Activated CD8-positive, alpha-beta memory T cell treated with anti-CD3 and anti-CD28 coated beads, Interleukin-2, amount 10 ng/mL, durations not matched to agents 7 days and 5 days (primary cell): ENCODE measurements around the gene SLC6A11. TPM values are rescaled to one million over a fixed set of nuclear protein-coding genes. Genes with fewer than 3 reads are reported as not detected.

Experiments used
- ATAC-seq: fragments of 150-1000 bp; cut with Tn5 transposase; one replicate; pipeline ENCODE4 v1.10.0; 2021; ENCODE audit warnings: moderate library complexity
- CTCF ChIA-PET: fragments of 350-600 bp; sonication (Branson Sonifier 250); formaldehyde crosslinking; loops from one replicate; lab custom pipeline; 2021; ENCODE audit warnings: antibody characterized with exemption; lab: Charles Lee
- DNase-seq: peaks from one replicate; pipeline ENCODE4 v3.0.0-alpha.2; 2020
- H3K27ac Mint-ChIP-seq: one replicate; pipeline ENCODE4 v1.8.0; 2021; ENCODE audit warnings: mild to moderate bottlenecking, mixed read lengths
- H3K27me3 Mint-ChIP-seq: one replicate; pipeline ENCODE4 v1.8.0; 2021; ENCODE audit warnings: mixed read lengths
- H3K36me3 Mint-ChIP-seq: one replicate; pipeline ENCODE4 v1.8.0; 2021; ENCODE audit warnings: mild to moderate bottlenecking, mixed read lengths
- H3K4me1 Mint-ChIP-seq: one replicate; pipeline ENCODE4 v1.8.0; 2021; ENCODE audit warnings: mixed read lengths
- H3K4me3 Mint-ChIP-seq: one replicate; pipeline ENCODE4 v1.8.0; 2021; ENCODE audit warnings: mild to moderate bottlenecking, moderate library complexity, mixed read lengths
- H3K9me3 Mint-ChIP-seq: one replicate; pipeline ENCODE4 v1.8.0; 2022; ENCODE audit warnings: low read depth, mixed read lengths
- total RNA-seq, 2 experiments: library from RNA; stranded (reverse); gene quantifications; one replicate each; pipeline ENCODE4 v1.2.3, GENCODE V29; 2021

Gene SLC6A11
- total RNA-seq, 2 experiments from 2014 or later, result not detected

- peaks cover 3% of the 10 kb centered on the region for H3K27me3 Mint-ChIP-seq
- CTCF ChIA-PET, result no interaction called here
- no peak for ATAC-seq
- no peaks in the 10 kb centered on the region for H3K4me1 Mint-ChIP-seq
- no peak overlapping the region for H3K27ac Mint-ChIP-seq
- H3K4me3 Mint-ChIP-seq, result no peak overlapping the region
- no peak for DNase-seq
- no peaks in the 10 kb centered on the region for H3K9me3 Mint-ChIP-seq
- no peaks in the 10 kb centered on the region for H3K36me3 Mint-ChIP-seq
Measured at GRCh38 chr3:10855871-10856662, 40.0 kb downstream of the SLC6A11 start.

GRCh38 chr3:10857235-10857634 lies 41.2 kb downstream of the SLC6A11 start:
- DNase-seq, result no peak
- Mint-ChIP-seq H3K9me3 (no peaks in the 10 kb centered on the region), H3K4me3 (no peak overlapping the region), H3K36me3 (no peaks in the 10 kb centered on the region), H3K27me3 (peaks cover 2% of the 10 kb centered on the region), H3K27ac (no peak overlapping the region), H3K4me1 (no peaks in the 10 kb centered on the region)
- ATAC-seq, result no peak
- CTCF ChIA-PET, result no interaction called here

GRCh38 chr3:10858091-10858490 lies 42.1 kb downstream of the SLC6A11 start:
- Mint-ChIP-seq H3K4me1 (no peaks in the 10 kb centered on the region), H3K27me3 (peaks cover 2% of the 10 kb centered on the region), H3K4me3 (no peak overlapping the region), H3K36me3 (no peaks in the 10 kb centered on the region), H3K9me3 (no peaks in the 10 kb centered on the region), H3K27ac (no peak overlapping the region)
- no peak for ATAC-seq
- DNase-seq, result no peak
- CTCF ChIA-PET, result no interaction called here

GRCh38 chr3:10867384-10867783 lies 51.4 kb downstream of the SLC6A11 start:
- Mint-ChIP-seq H3K36me3 (no peaks in the 10 kb centered on the region), H3K27me3 (no peaks in the 10 kb centered on the region), H3K9me3 (no peaks in the 10 kb centered on the region), H3K27ac (no peak overlapping the region), H3K4me1 (no peaks in the 10 kb centered on the region), H3K4me3 (no peak overlapping the region)
- DNase-seq (no peak), ATAC-seq (no peak)
- CTCF ChIA-PET, result no interaction called here

- H3K27ac Mint-ChIP-seq, result no peak overlapping the region
- H3K4me1 Mint-ChIP-seq, result no peaks in the 10 kb centered on the region
- H3K9me3 Mint-ChIP-seq, result no peaks in the 10 kb centered on the region
- CTCF ChIA-PET, result no interaction called here
- ATAC-seq (no peak), DNase-seq (no peak)
- no peaks in the 10 kb centered on the region for H3K36me3 Mint-ChIP-seq
- H3K4me3 Mint-ChIP-seq, result no peak overlapping the region
- H3K27me3 Mint-ChIP-seq, result no peaks in the 10 kb centered on the region
Measured at GRCh38 chr3:10869460-10869859, 53.4 kb downstream of the SLC6A11 start.

GRCh38 chr3:10870296-10870695 lies 54.3 kb downstream of the SLC6A11 start:
- H3K27me3 Mint-ChIP-seq, result no peaks in the 10 kb centered on the region
- H3K9me3 Mint-ChIP-seq, result no peaks in the 10 kb centered on the region
- H3K4me1 Mint-ChIP-seq, result no peaks in the 10 kb centered on the region
- no peak for ATAC-seq
- no peak for DNase-seq
- H3K4me3 Mint-ChIP-seq, result no peak overlapping the region
- CTCF ChIA-PET, result no interaction called here
- H3K36me3 Mint-ChIP-seq, result no peaks in the 10 kb centered on the region
- H3K27ac Mint-ChIP-seq, result no peak overlapping the region

- H3K27me3 Mint-ChIP-seq, result no peaks in the 10 kb centered on the region
- ATAC-seq (no peak), DNase-seq (no peak)
- CTCF ChIA-PET, result no interaction called here
- no peaks in the 10 kb centered on the region for H3K9me3 Mint-ChIP-seq
- H3K4me1 Mint-ChIP-seq, result no peaks in the 10 kb centered on the region
- no peak overlapping the region for H3K4me3 Mint-ChIP-seq
- H3K36me3 Mint-ChIP-seq, result no peaks in the 10 kb centered on the region
- no peak overlapping the region for H3K27ac Mint-ChIP-seq
Measured at GRCh38 chr3:10873415-10873814, 57.4 kb downstream of the SLC6A11 start.

- Mint-ChIP-seq H3K27me3 (no peaks in the 10 kb centered on the region), H3K27ac (no peak overlapping the region)
- ATAC-seq, result no peak
Measured at GRCh38 chr3:10875914-10876313, 59.9 kb downstream of the SLC6A11 start.

GRCh38 chr3:10876661-10877060 lies 60.6 kb downstream of the SLC6A11 start:
- Mint-ChIP-seq H3K4me1 (no peaks in the 10 kb centered on the region), H3K9me3 (no peaks in the 10 kb centered on the region), H3K4me3 (no peak overlapping the region), H3K27me3 (no peaks in the 10 kb centered on the region), H3K27ac (no peak overlapping the region), H3K36me3 (no peaks in the 10 kb centered on the region)
- DNase-seq (no peak), ATAC-seq (no peak)
- CTCF ChIA-PET, result no interaction called here

More at GRCh38 chr3:10875914-10876313, 59.9 kb downstream of the SLC6A11 start:
- DNase-seq, result no peak
- H3K4me3 Mint-ChIP-seq, result no peak overlapping the region
- no peaks in the 10 kb centered on the region for H3K4me1 Mint-ChIP-seq
- H3K36me3 Mint-ChIP-seq, result no peaks in the 10 kb centered on the region
- H3K9me3 Mint-ChIP-seq, result no peaks in the 10 kb centered on the region
- CTCF ChIA-PET, result interaction anchor here (1.0 kb wide), 1 partner anchor 12 kb away, joined by 4 read pairs; no protein-coding TSS in a partner anchor

- CTCF ChIA-PET, result no interaction called here
- Mint-ChIP-seq H3K4me1 (no peaks in the 10 kb centered on the region), H3K27ac (no peak overlapping the region), H3K9me3 (no peaks in the 10 kb centered on the region), H3K36me3 (no peaks in the 10 kb centered on the region), H3K27me3 (no peaks in the 10 kb centered on the region), H3K4me3 (no peak overlapping the region)
- DNase-seq (no peak), ATAC-seq (no peak)
Measured at GRCh38 chr3:10882851-10883250, 66.8 kb downstream of the SLC6A11 start.

- Mint-ChIP-seq H3K27ac (no peak overlapping the region), H3K27me3 (no peaks in the 10 kb centered on the region), H3K4me1 (no peaks in the 10 kb centered on the region), H3K9me3 (no peaks in the 10 kb centered on the region), H3K36me3 (no peaks in the 10 kb centered on the region), H3K4me3 (no peak overlapping the region)
- DNase-seq (no peak), ATAC-seq (no peak)
- CTCF ChIA-PET, result no interaction called here
Measured at GRCh38 chr3:10883478-10884234, 67.6 kb downstream of the SLC6A11 start.

- Mint-ChIP-seq H3K9me3 (peaks cover 7% of the 10 kb centered on the region), H3K36me3 (no peaks in the 10 kb centered on the region), H3K27me3 (no peaks in the 10 kb centered on the region), H3K4me3 (no peak overlapping the region), H3K27ac (no peak overlapping the region), H3K4me1 (no peaks in the 10 kb centered on the region)
- DNase-seq, result no peak
- ATAC-seq, result no peak
- CTCF ChIA-PET, result no interaction called here
Measured at GRCh38 chr3:10887015-10887414, 71.0 kb downstream of the SLC6A11 start.

- Mint-ChIP-seq H3K9me3 (peaks cover 7% of the 10 kb centered on the region), H3K4me3 (no peak overlapping the region), H3K27ac (no peak overlapping the region), H3K4me1 (no peaks in the 10 kb centered on the region), H3K36me3 (no peaks in the 10 kb centered on the region), H3K27me3 (no peaks in the 10 kb centered on the region)
- DNase-seq, result no peak
- ATAC-seq, result no peak
- CTCF ChIA-PET, result no interaction called here
Measured at GRCh38 chr3:10888518-10889090, 72.6 kb downstream of the SLC6A11 start.
